ENCODE results near the gene TAS2R60.

DNA sequence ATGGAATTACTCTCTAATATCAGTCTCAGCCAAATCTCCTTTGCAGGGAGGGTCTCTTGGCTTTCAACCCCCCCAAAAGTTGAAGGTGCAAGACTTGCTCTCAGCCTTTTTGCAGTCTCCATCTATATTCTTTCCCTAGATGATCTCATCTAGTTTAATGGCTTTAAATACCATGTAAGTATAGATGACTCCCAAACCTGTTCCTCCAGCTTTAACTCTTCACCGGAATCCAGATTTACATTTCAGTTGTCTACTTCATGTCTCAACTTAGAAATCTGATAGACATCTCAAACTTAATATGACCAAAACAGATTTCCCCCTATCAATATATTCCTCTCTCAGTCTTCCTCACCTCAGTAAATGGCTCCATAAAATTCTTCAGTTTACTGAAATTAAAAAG lies 24.5 kb downstream of the TAS2R60 start:
- TF ChIP-seq CTCF (conservative IDR thresholded peaks at IDR 0.05), result no peak
- no peak for TF ChIP-seq EZH2 (IDR thresholded peaks at IDR 0.05; ENCODE audit: low read depth)

Data from PC-9 (cell line).